SK-N-SH (cell line): ENCODE data around the gene INTS1. TPM values are rescaled to one million over a fixed set of nuclear protein-coding genes. Genes with fewer than 3 reads are reported as not detected.

Experiments
- CTCF ChIA-PET: fragments of 300-600, 350-600 bp; formaldehyde crosslinking; extraction: SDS; loops from one replicate; lab custom pipeline; 2021; lab: Yijun Ruan, JAX
- POLR2A ChIA-PET: fragments of 350-600 bp; sonication (Branson Sonifier 250); formaldehyde crosslinking; extraction: SDS; loops from one replicate; lab custom pipeline; 2020; ENCODE audit warnings: antibody characterized with exemption, inconsistent platforms; lab: Yijun Ruan, JAX
- DNase-seq: peaks from one replicate; pipeline ENCODE4 v3.0.0; 2012
- H2AFZ ChIP-seq: fragments of 200-600 bp; sonication (generic); 2 replicates; pipeline ENCODE4 v1.8.1; 2016; ENCODE audit warnings: antibody characterized with exemption, mild to moderate bottlenecking, low read depth
- H3F3A ChIP-seq: fragments of 200-600 bp; sonication (generic); replicated peaks from 2 replicates; pipeline ENCODE3; 2016; ENCODE audit warnings: antibody characterized with exemption, mild to moderate bottlenecking; ENCODE audit not compliant: insufficient read depth
- H3K27ac ChIP-seq, 2 experiments: fragments of 200-500 bp in 1 of 2; fragments of 200-600 bp in 1 of 2; sonication (Bioruptor generic) in 1 of 2; sonication (generic), shearing (Covaris generic) in 1 of 2; 2 replicates each; pipeline versions ENCODE4 v1.5.1 to v1.6.1; 2014 to 2016; ENCODE audit warnings: low read depth in 2 of 2, inconsistent platforms in 1 of 2, low read length in 1 of 2, mild to moderate bottlenecking in 1 of 2, mixed read lengths in 1 of 2
- H3K27me3 ChIP-seq: fragments of 200-600 bp; sonication (generic), shearing (Covaris generic); 2 replicates; pipeline ENCODE4 v1.6.1; 2016; ENCODE audit warnings: mixed run types; ENCODE audit not compliant: insufficient read depth
- H3K36me3 ChIP-seq, 2 experiments: fragments of 200-500 bp in 1 of 2; fragments of 200-600 bp in 1 of 2; sonication (Bioruptor generic) in 1 of 2; sonication (generic) in 1 of 2; replicated peaks in 1 of 2; 2 replicates each; pipeline versions ENCODE3 to v1.5.1; 2014 to 2016; ENCODE audit warnings: low read length in 1 of 2, mild to moderate bottlenecking in 1 of 2; ENCODE audit not compliant: insufficient read depth in 2 of 2, control insufficient read depth in 1 of 2
- H3K4me1 ChIP-seq, 2 experiments: fragments of 200-500 bp in 1 of 2; fragments of 200-600 bp in 1 of 2; sonication (Bioruptor generic) in 1 of 2; sonication (generic), shearing (Covaris generic) in 1 of 2; 2 replicates each; pipeline versions ENCODE4 v1.5.1 to v1.6.1; 2014 to 2016; ENCODE audit warnings: low read depth in 1 of 2, low read length in 1 of 2, mixed run types in 1 of 2; ENCODE audit not compliant: insufficient read depth in 2 of 2, control insufficient read depth in 1 of 2
- H3K4me2 ChIP-seq: fragments of 200-600 bp; sonication (generic), shearing (Covaris generic); 2 replicates; pipeline ENCODE4 v1.6.1; 2017; ENCODE audit warnings: mixed run types
- H3K4me3 ChIP-seq, 2 experiments: fragments of 200-500 bp in 1 of 2; fragments of 200-600 bp in 1 of 2; sonication (Bioruptor generic) in 1 of 2; sonication (generic), shearing (Covaris generic) in 1 of 2; 2 replicates each; pipeline versions ENCODE4 v1.5.1 to v1.8.1; 2014 to 2016; ENCODE audit warnings: low read depth in 2 of 2, inconsistent platforms in 1 of 2, low read length in 1 of 2, mild to moderate bottlenecking in 1 of 2, mixed read lengths in 1 of 2, moderate library complexity in 1 of 2
- H3K79me2 ChIP-seq: fragments of 200-600 bp; sonication (generic); 2 replicates; pipeline ENCODE4 v1.8.1; 2017; ENCODE audit warnings: mild to moderate bottlenecking; ENCODE audit not compliant: insufficient read depth
- H3K9ac ChIP-seq: fragments of 200-600 bp; sonication (generic); 2 replicates; pipeline ENCODE4 v1.6.1; 2017; ENCODE audit warnings: mixed run types
- H3K9me2 ChIP-seq: fragments of 200-600 bp; sonication (generic); 2 replicates; pipeline ENCODE4 v1.6.1; 2017; ENCODE audit warnings: mixed run types
- H3K9me3 ChIP-seq: fragments of 200-600 bp; sonication (generic); 2 replicates; pipeline ENCODE4 v1.6.1; 2017; ENCODE audit warnings: mixed run types, mild to moderate bottlenecking, moderate library complexity
- H4K20me1 ChIP-seq: fragments of 200-600 bp; sonication (generic); 2 replicates; pipeline ENCODE4 v1.6.1; 2017; ENCODE audit warnings: mild to moderate bottlenecking, mixed run types; ENCODE audit not compliant: insufficient read depth
- CHD2 ChIP-seq: fragments of 150-350 bp; IDR thresholded peaks from 2 replicates; pipeline ENCODE4 v1.6.1; 2018; ENCODE audit warnings: low read length; ENCODE audit not compliant: partially characterized antibody
- EZH2phosphoT487 ChIP-seq: fragments of 200-600 bp; sonication (generic); IDR thresholded peaks from 2 replicates; pipeline ENCODE4 v1.6.1; 2017; ENCODE audit warnings: low read depth, mixed run types, mild to moderate bottlenecking, antibody characterized with exemption, moderate library complexity, borderline replicate concordance
- FOSL2 ChIP-seq: IDR thresholded peaks from 2 replicates; pipeline ENCODE4 v1.4.0; 2012; ENCODE audit warnings: low read depth, mild to moderate bottlenecking, moderate library complexity, borderline replicate concordance
- FOXJ3 ChIP-seq: sonication (generic); formaldehyde crosslinking; IDR thresholded peaks from 2 replicates; pipeline ENCODE4 v1.5.1; 2020; ENCODE audit warnings: mild to moderate bottlenecking, missing genetic modification reagents
- GABPA ChIP-seq: IDR thresholded peaks from 2 replicates; pipeline ENCODE4 v1.4.0; 2012; ENCODE audit warnings: low read depth, mild to moderate bottlenecking
- GATA2 ChIP-seq: sonication (generic); formaldehyde crosslinking; IDR thresholded peaks from 2 replicates; pipeline ENCODE4 v1.5.0; 2020; ENCODE audit warnings: mild to moderate bottlenecking, missing genetic modification reagents
- MAX ChIP-seq: IDR thresholded peaks from 2 replicates; pipeline ENCODE4 v1.4.0; 2012; ENCODE audit warnings: low read depth
- MEF2A ChIP-seq: IDR thresholded peaks from 2 replicates; pipeline ENCODE4 v1.4.0; 2012; ENCODE audit warnings: low read depth, borderline replicate concordance
- NFIC ChIP-seq: IDR thresholded peaks from 2 replicates; pipeline ENCODE4 v1.4.0; 2012; ENCODE audit warnings: borderline replicate concordance
- POLR2AphosphoS5 ChIP-seq: IDR thresholded peaks from 2 replicates; pipeline ENCODE4 v1.6.1; 2012; ENCODE audit warnings: low read depth, low read length
- RCOR1 ChIP-seq: fragments of 150-350 bp; IDR thresholded peaks from 2 replicates; pipeline ENCODE4 v1.6.1; 2017; ENCODE audit warnings: antibody characterized with exemption, low read length
- REST ChIP-seq: IDR thresholded peaks from 2 replicates; pipeline ENCODE4 v1.6.1; 2012; ENCODE audit warnings: mild to moderate bottlenecking, low read depth, low read length, moderate library complexity
- RFX5 ChIP-seq: IDR thresholded peaks from 2 replicates; pipeline ENCODE4 v1.6.1; 2012; ENCODE audit warnings: mild to moderate bottlenecking, improper control_type of control experiment, low read length
- RXRA ChIP-seq: IDR thresholded peaks from 2 replicates; pipeline ENCODE4 v1.4.0; 2012; ENCODE audit warnings: low read depth, mild to moderate bottlenecking, borderline replicate concordance
- SMC3 ChIP-seq: IDR thresholded peaks from 2 replicates; pipeline ENCODE4 v1.6.1; 2012; ENCODE audit warnings: low read depth, low read length, improper control_type of control experiment
- USF1 ChIP-seq: IDR thresholded peaks from 2 replicates; pipeline ENCODE4 v1.4.0; 2012; ENCODE audit warnings: low read depth, borderline replicate concordance
- USF2 ChIP-seq: fragments of 150-350 bp; IDR thresholded peaks from 2 replicates; pipeline ENCODE4 v1.6.1; 2017; ENCODE audit warnings: antibody characterized with exemption, low read length, low read depth, borderline replicate concordance
- WGBS: methylation state at CpG from one replicate; pipeline ENCODE4 v1.1.6; 2017; ENCODE audit warnings: low lambda C conversion rate; 5-methylcytosine and 5-hydroxymethylcytosine counted together
- polyA plus RNA-seq, 3 experiments: library from polyadenylated mRNA; depleted of rRNA; stranded (reverse); fragments of >200 nt; gene quantifications; 2 replicates each; pipeline ENCODE4 v1.2.3, GENCODE V29; 2012

INTS1 gene
- polyA plus RNA-seq, 1 of the 3 experiments (the other 2 are of a cell fraction) = 48.1 TPM

GRCh38 chr7:1513657-1514095 lies 9.5 kb upstream of the INTS1 start:
- CTCF ChIA-PET = interaction anchor here (0.8 to 3.6 kb wide), 4 partner anchors 8 to 39 kb away, joined by 3 to 18 read pairs (median 4); partner anchors contain the start of gene INTS1
- peak overlapping the region; percentile 54 for H2AFZ ChIP-seq
- POLR2A ChIA-PET = no interaction called here

GRCh38 chr7:1512781-1513656 lies 8.8 kb upstream of the INTS1 start:
- H3K4me1 ChIP-seq = peaks cover 0 to 4% of the 10 kb centered on the region in 2 experiments; a peak in 1 of 4 replicates
- WGBS = 68% methylated on average over 35 of the region's 35 CpGs
- H4K20me1 ChIP-seq = no peaks in the 10 kb centered on the region
- no peaks in the 10 kb centered on the region for H3K9me3 ChIP-seq
- no peaks in the 10 kb centered on the region for H3K9me2 ChIP-seq
- no peaks in the 10 kb centered on the region for H3K27me3 ChIP-seq
- H3K4me2 ChIP-seq = no peak overlapping the region
- CTCF ChIA-PET = interaction anchor here (0.8 to 3.6 kb wide), 4 partner anchors 7 to 39 kb away, joined by 3 to 18 read pairs (median 4); partner anchors contain the start of gene INTS1
- no peaks in the 10 kb centered on the region for H3K36me3 ChIP-seq
- DNase-seq = no peak
- H2AFZ ChIP-seq = peak overlapping the region; percentile 54
- peak overlapping the region in 1 of 2 experiments; percentile 13; a peak in 1 of 4 replicates for H3K27ac ChIP-seq
- no peak overlapping the region; the same call in 1 of the 2 replicates for H3K9ac ChIP-seq
- no peaks in the 10 kb centered on the region for H3K79me2 ChIP-seq
- H3K4me3 ChIP-seq = no peak overlapping the region
- peaks cover 1% of the 10 kb centered on the region for H3F3A ChIP-seq
- POLR2A ChIA-PET = no interaction called here
- TF ChIP-seq NFIC = no peak
- no peak for TF ChIP-seq GATA2 (CRISPR knock-in tag)
- TF ChIP-seq FOXJ3 (CRISPR knock-in tag) = no peak
- no peak for TF ChIP-seq RFX5
- TF ChIP-seq GABPA = no peak
- TF ChIP-seq USF1 = no peak
- no peak for TF ChIP-seq EZH2phosphoT487
- no peak for TF ChIP-seq SMC3
- TF ChIP-seq RXRA = no peak
- TF ChIP-seq POLR2AphosphoS5 = no peak
- no peak for TF ChIP-seq REST
- TF ChIP-seq MAX = 0 out of 2 replicates have a peak, but pooled peaks have one; percentile 39
- TF ChIP-seq CHD2 = no peak
- TF ChIP-seq RCOR1 = no peak
- TF ChIP-seq FOSL2 = peak; percentile 27; the same call in 1 of the 2 replicates
- TF ChIP-seq MEF2A = peak; percentile 85; the same call in 1 of the 2 replicates

More at GRCh38 chr7:1513657-1514095, 9.5 kb upstream of the INTS1 start:
- no peak for DNase-seq
- Histone ChIP-seq H3K4me1 (peaks cover 0 to 4% of the 10 kb centered on the region in 2 experiments; a peak in 1 of 4 replicates), H3F3A (no peaks in the 10 kb centered on the region), H3K36me3 (no peaks in the 10 kb centered on the region), H4K20me1 (no peaks in the 10 kb centered on the region), H3K9me2 (no peaks in the 10 kb centered on the region), H3K79me2 (no peaks in the 10 kb centered on the region), H3K27ac (peak overlapping the region in 1 of 2 experiments; percentile 13; a peak in 1 of 4 replicates), H3K27me3 (no peaks in the 10 kb centered on the region), H3K9ac (no peak overlapping the region; the same call in 1 of the 2 replicates), H3K9me3 (no peaks in the 10 kb centered on the region), H3K4me2 (no peak overlapping the region), H3K4me3 (no peak overlapping the region)
- 84% methylated on average over 20 of the region's 20 CpGs for WGBS
- TF ChIP-seq MAX = no peak
- no peak for TF ChIP-seq USF2
